OCI-LY7 (cell line): ENCODE data around the gene WNT7B. TPM values are rescaled to one million over a fixed set of nuclear protein-coding genes. Genes with fewer than 3 reads are reported as not detected.

Source experiments
- BruUV-seq: library from RNA; stranded (reverse); fragments of 400-500 nt; replicated peaks from 2 replicates; lab custom pipeline; 2021; lab: Mats Ljungman, UMichigan
- CTCF ChIA-PET: fragments of 300-600 bp; sonication (Branson Sonifier 250); formaldehyde crosslinking; loops from one replicate; lab custom pipeline; 2022; ENCODE audit warnings: antibody characterized with exemption; ENCODE audit not compliant: unreplicated experiment; lab: Charles Lee
- POLR2A ChIA-PET: fragments of 300-600 bp; sonication (Branson Sonifier 250); formaldehyde crosslinking; loops from one replicate; lab custom pipeline; 2022; ENCODE audit warnings: antibody characterized with exemption; lab: Charles Lee
- DNase-seq: peaks from one replicate; pipeline ENCODE4 v3.0.0-alpha.2; 2015; ENCODE audit warnings: low spot score
- H2AFZ ChIP-seq: fragments of 200-600 bp; sonication (generic), shearing (Covaris generic); 2 replicates; pipeline ENCODE4 v1.6.1; 2014; ENCODE audit warnings: mild to moderate bottlenecking, antibody characterized with exemption, low read length, moderate library complexity
- H3K27ac ChIP-seq: fragments of 200-600 bp; sonication (generic); 2 replicates; pipeline ENCODE4 v1.5.1; 2014; ENCODE audit warnings: mixed run types, low read depth, mild to moderate bottlenecking, moderate library complexity, low read length, inconsistent platforms; ENCODE audit not compliant: poor library complexity, severe bottlenecking
- H3K36me3 ChIP-seq: fragments of 200-600 bp; sonication (generic); 2 replicates; pipeline ENCODE4 v1.6.1; 2014; ENCODE audit warnings: mild to moderate bottlenecking, antibody characterized with exemption, low read length, moderate library complexity, mixed read lengths; ENCODE audit not compliant: insufficient read depth
- H3K4me1 ChIP-seq: fragments of 200-600 bp; sonication (generic); 2 replicates; pipeline ENCODE4 v1.5.1; 2014; ENCODE audit warnings: mild to moderate bottlenecking, low read length; ENCODE audit not compliant: insufficient read depth, poor library complexity, severe bottlenecking
- H3K4me2 ChIP-seq: fragments of 200-600 bp; sonication (generic); 2 replicates; pipeline ENCODE4 v1.6.1; 2014; ENCODE audit warnings: mild to moderate bottlenecking, low read length
- H3K4me3 ChIP-seq: fragments of 200-600 bp; sonication (generic); 2 replicates; pipeline ENCODE4 v1.5.1; 2014; ENCODE audit warnings: mild to moderate bottlenecking, low read depth, low read length; ENCODE audit not compliant: poor library complexity, severe bottlenecking
- H3K79me2 ChIP-seq: fragments of 200-600 bp; sonication (generic); 2 replicates; pipeline ENCODE4 v1.6.1; 2016; ENCODE audit warnings: low read depth, mild to moderate bottlenecking, low read length, moderate library complexity, mixed read lengths; ENCODE audit not compliant: insufficient read depth
- H3K9me2 ChIP-seq: fragments of 200-600 bp; sonication (generic); 2 replicates; pipeline ENCODE4 v1.6.1; 2016; ENCODE audit warnings: mild to moderate bottlenecking, low read length, mixed read lengths; ENCODE audit not compliant: insufficient read depth
- H3K9me3 ChIP-seq: fragments of 200-600 bp; sonication (generic); 2 replicates; pipeline ENCODE4 v1.6.1; 2014; ENCODE audit warnings: mild to moderate bottlenecking, mixed run types, low read length, mixed read lengths
- H4K20me1 ChIP-seq: fragments of 200-600 bp; sonication (generic); 2 replicates; pipeline ENCODE4 v1.6.1; 2014; ENCODE audit warnings: mild to moderate bottlenecking, antibody characterized with exemption, low read length, moderate library complexity, mixed read lengths; ENCODE audit not compliant: insufficient read depth
- EZH2phosphoT487 ChIP-seq: fragments of 200-600 bp; sonication (generic); IDR thresholded peaks from 2 replicates; pipeline ENCODE4 v1.6.1; 2018; ENCODE audit warnings: low read depth, borderline replicate concordance, mild to moderate bottlenecking, mixed run types, antibody characterized with exemption, low read length, moderate library complexity, mixed read lengths
- intact Hi-C: fragments of 100-400 bp; cut with micrococcal nuclease; formaldehyde crosslinking; loops from one replicate; pipeline ENCODE4 v1.10.0; 2022; ENCODE audit not compliant: unreplicated experiment
- total RNA-seq, 2 experiments: library from RNA; depleted of rRNA in 1 of 2; stranded (reverse); fragments of >200 nt in 1 of 2; shearing (Covaris generic) in 1 of 2; gene quantifications; 2 replicates each; pipeline ENCODE4 v1.2.3, GENCODE V29; 2014 to 2022
- TF ChIP-seq, protein P1 (sequence below): fragments of 200-600 bp; sonication (generic); conservative IDR thresholded peaks from 2 replicates; pipeline ENCODE4 v1.5.1; 2014; ENCODE audit warnings: mild to moderate bottlenecking, antibody characterized with exemption, low read length, moderate library complexity, mixed read lengths

WNT7B gene
- total RNA-seq, 2 experiments from 2014 or later: not detected

DNA sequence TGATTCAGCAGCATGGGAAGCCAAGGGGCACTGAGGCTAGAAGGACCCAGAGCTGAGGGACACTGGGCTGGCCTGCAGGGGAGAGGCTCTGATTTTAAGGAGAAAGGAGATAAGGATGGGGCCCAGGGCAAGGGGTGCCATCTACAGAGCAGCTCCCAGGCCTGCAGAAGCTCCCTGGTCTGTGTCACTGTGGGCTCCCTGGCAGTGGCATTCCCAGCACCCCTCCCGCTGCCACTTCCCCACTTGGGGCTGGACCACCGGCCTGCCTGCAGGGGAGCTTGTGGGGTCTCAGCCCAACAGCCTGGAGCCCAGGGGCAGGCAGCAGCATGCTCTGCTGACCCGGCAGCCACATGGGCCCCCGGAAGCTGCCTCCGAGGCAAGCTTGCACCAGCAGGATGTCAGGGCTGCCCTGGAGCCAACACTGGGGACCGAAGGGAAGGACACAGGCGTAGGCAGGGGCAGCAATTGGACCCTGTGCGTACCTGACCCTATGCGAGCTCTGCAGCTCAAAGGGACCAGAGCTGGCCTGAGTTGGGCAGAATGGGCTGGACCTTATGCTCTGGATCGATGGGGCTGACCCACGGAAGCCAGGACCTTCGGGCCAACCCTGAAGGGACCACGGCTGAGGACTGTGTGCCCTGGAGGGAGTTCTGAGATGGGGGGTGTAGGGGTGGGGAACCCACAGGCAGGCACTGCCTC is 35.4 kb upstream of the WNT7B start:
- Histone ChIP-seq H3K9me2 (no peaks in the 10 kb centered on the region), H4K20me1 (no peaks in the 10 kb centered on the region), H2AFZ (no peak overlapping the region), H3K36me3 (no peaks in the 10 kb centered on the region), H3K4me2 (no peak overlapping the region), H3K4me3 (no peak overlapping the region), H3K79me2 (no peaks in the 10 kb centered on the region), H3K9me3 (peaks cover 4% of the 10 kb centered on the region; the same call in 1 of the 2 replicates), H3K4me1 (peaks cover 14% of the 10 kb centered on the region), H3K27ac (no peak overlapping the region)
- no TSS peak for BruUV-seq
- POLR2A ChIA-PET: interaction anchor here (0.8 to 1.3 kb wide), 2 partner anchors 24 to 42 kb away, joined by 3 to 5 read pairs; no protein-coding TSS in a partner anchor
- intact Hi-C loops: loop anchor here (10.0 kb wide), 1 partner anchor 62 kb away; no protein-coding TSS in a partner anchor
- no peak for DNase-seq
- no peak for TF ChIP-seq EZH2phosphoT487
- TF ChIP-seq, protein P1, sequence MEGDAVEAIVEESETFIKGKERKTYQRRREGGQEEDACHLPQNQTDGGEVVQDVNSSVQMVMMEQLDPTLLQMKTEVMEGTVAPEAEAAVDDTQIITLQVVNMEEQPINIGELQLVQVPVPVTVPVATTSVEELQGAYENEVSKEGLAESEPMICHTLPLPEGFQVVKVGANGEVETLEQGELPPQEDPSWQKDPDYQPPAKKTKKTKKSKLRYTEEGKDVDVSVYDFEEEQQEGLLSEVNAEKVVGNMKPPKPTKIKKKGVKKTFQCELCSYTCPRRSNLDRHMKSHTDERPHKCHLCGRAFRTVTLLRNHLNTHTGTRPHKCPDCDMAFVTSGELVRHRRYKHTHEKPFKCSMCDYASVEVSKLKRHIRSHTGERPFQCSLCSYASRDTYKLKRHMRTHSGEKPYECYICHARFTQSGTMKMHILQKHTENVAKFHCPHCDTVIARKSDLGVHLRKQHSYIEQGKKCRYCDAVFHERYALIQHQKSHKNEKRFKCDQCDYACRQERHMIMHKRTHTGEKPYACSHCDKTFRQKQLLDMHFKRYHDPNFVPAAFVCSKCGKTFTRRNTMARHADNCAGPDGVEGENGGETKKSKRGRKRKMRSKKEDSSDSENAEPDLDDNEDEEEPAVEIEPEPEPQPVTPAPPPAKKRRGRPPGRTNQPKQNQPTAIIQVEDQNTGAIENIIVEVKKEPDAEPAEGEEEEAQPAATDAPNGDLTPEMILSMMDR: no peak
- CTCF ChIA-PET: interaction anchor here (0.6 to 1.6 kb wide), 4 partner anchors 14 to 104 kb away, joined by 3 to 5 read pairs (median 4); no protein-coding TSS in a partner anchor

- H3K36me3 ChIP-seq: no peaks in the 10 kb centered on the region
- no peaks in the 10 kb centered on the region for H4K20me1 ChIP-seq
- CTCF ChIA-PET: interaction anchor here (0.6 kb wide), 1 partner anchor 99 kb away, joined by 4 read pairs; no protein-coding TSS in a partner anchor
- no peak overlapping the region for H3K4me2 ChIP-seq
- no TSS peak for BruUV-seq
- no peaks in the 10 kb centered on the region for H3K79me2 ChIP-seq
- no peak overlapping the region for H2AFZ ChIP-seq
- TF ChIP-seq EZH2phosphoT487: no peak
- TF ChIP-seq, protein P1: no peak
- H3K27ac ChIP-seq: no peak overlapping the region
- intact Hi-C loops: loop anchor here (10.0 kb wide), 1 partner anchor 63 kb away; no protein-coding TSS in a partner anchor
- H3K4me3 ChIP-seq: no peak overlapping the region
- DNase-seq: no peak
- POLR2A ChIA-PET: no interaction called here
- no peaks in the 10 kb centered on the region for H3K9me2 ChIP-seq
- H3K4me1 ChIP-seq: peaks cover 19% of the 10 kb centered on the region
- peaks cover 4% of the 10 kb centered on the region; the same call in 1 of the 2 replicates for H3K9me3 ChIP-seq
Measured at GRCh38 chr22:46011627-46012181, 34.7 kb upstream of the WNT7B start.
